GM13977 (cell line): ENCODE measurements around the gene VARS2.

Source experiments
- DNase-seq: peaks from one replicate; pipeline ENCODE4 v3.0.0; 2012; ENCODE audit warnings: low spot score
- CTCF ChIP-seq: IDR thresholded peaks from 2 replicates; pipeline ENCODE4 v1.5.1; 2012; ENCODE audit warnings: mild to moderate bottlenecking, control low read depth; ENCODE audit not compliant: insufficient read depth; ENCODE audit errors: extremely low read depth, missing control alignments
- in situ Hi-C: fragments of 300-500 bp; cut with MboI; formaldehyde crosslinking; loops from one replicate; pipeline ENCODE4 v1.12.0; 2022; ENCODE audit warnings: low sequenced_read_pairs, low pct_unique_long_range_greater_than_20kb, mixed read lengths, inconsistent platforms; ENCODE audit not compliant: unreplicated experiment

Gene VARS2

GRCh38 chr6:30928677-30929076 lies 14.6 kb downstream of the VARS2 start:
- in situ Hi-C loops: no loop called here
- no peak for TF ChIP-seq CTCF
- DNase-seq: no peak

- DNase-seq: no peak
- in situ Hi-C loops: no loop called here
- no peak for TF ChIP-seq CTCF
Observed at GRCh38 chr6:30930506-30930905, 16.5 kb downstream of the VARS2 start.

DNA sequence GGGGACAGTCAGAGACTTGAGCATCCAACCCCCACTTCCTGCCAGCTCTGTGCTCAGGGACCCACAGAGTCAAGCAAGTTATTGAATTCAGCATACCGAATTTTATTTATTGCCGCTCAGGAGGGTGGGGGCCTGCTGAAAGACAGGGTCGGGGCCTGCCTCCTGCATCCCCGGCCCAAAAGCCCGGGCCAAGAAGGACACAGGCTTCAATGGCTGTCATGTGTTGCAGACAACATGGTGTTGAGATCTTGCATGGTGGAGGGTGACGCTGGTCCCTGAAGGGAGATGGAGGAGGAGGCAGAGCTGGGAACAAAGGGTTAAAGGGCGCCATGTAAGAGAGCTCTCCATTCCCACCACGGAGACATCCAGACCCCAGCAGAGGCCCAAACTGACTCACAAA lies 17.2 kb downstream of the VARS2 start:
- DNase-seq: no peak
- in situ Hi-C loops: no loop called here
- no peak for TF ChIP-seq CTCF

DNA sequence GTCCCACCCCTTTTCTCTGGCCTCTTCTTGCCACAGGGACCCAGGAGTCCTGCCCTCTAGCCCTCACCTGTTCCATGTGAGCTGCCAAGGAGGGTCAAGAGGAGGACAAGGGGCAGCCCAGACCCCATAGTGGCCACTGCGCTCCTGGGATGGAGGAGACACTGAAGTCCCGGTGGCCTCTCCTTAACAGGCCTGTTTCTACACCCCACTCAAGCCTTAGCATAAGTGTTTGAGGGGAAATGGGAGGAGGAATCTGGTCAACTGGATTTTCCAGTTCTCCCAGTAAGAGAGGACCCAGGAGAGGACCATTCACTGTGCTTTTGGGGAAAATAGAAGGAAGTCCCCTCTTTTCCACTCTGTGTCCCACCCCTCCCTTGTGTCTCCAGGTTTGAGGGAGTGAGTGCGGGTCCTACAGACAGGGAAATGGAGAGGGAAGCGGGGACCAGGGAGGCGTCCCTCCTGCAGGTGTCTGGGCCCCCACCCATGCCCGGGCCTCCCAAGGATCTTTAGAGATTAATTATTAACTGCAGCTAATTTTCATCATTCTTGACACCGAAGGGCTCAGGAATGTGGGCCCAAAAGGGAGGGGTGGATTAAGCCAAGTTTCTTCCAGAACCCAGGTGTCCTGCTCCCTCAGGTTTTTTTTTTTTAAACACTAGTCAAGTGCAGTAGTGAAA lies 18.1 kb downstream of the VARS2 start, which contains the start of gene SFTA2:
TSS of gene SFTA2 (minus strand) at position 202 of the 677 bp plus-strand sequence. CDS start at position 128, 74 bp downstream.
- in situ Hi-C loops: no loop called here
- no peak for TF ChIP-seq CTCF
- no peak for DNase-seq

DNA sequence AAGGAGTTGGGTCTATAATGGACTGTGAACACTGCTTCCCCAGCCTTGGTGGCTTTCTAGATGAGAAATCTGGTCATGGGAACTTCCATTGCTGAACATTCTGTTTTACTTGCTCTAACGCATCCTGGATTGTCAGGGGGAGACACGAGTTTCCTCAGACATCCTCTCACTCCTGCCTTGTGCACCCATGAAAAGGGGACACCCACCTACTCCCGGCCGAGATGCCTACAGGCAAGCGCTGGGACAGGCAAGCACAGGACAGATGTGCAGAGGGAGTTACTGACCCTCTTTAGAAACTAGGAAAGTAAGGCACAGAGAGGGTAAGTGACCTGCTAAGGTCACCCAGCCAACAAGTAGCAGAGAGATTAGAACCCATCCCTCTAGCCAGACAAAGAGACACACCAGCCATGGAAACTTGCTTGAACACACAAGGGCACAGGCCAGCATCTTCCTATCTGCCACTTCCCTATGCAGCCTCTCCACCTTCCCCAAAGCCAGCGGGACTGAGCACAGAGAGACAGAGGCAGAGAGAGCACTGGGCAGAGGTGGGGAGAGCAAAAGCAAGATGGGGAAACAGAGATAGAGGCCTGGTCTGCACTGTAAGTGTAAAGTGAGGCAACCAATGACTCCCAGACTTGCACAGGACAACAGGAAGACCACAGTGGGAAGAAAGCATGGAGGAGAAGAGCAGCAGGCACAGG lies 18.8 kb downstream of the VARS2 start:
- no peak for TF ChIP-seq CTCF
- DNase-seq: no peak
- in situ Hi-C loops: no loop called here

DNA sequence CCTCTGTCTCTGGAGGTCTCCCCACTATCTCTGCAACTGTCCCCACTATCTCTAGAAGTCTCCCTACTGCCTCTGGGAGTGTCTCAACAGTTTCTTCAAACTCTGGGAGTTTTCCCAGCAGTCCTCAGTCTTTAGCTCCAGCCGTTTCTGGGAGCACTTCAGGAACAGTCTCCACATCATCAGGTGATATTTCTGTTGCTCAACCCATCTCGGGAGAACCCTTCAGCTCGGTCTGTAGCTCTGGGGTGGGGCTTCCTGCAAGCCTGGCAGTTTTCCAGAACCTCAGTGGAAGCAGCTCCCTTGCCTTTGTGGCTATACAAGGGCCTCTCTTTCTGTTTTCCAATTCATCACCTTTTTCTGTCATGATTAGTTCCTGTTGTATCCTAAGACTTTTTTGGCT lies 21.0 kb downstream of the VARS2 start:
- in situ Hi-C loops: no loop called here
- DNase-seq: no peak
- no peak for TF ChIP-seq CTCF
